Measurements from ENCODE around the gene ARL17B. TPM values are rescaled to one million over a fixed set of nuclear protein-coding genes. Genes with fewer than 3 reads are reported as not detected.
"Not testable (repeated sequence)": the region's sequence is repeated elsewhere in the genome, so short reads cannot be mapped to it uniquely, and the experiment has no call there.

Gene ARL17B
- total RNA-seq, 1 experiment from 2014 or later, result 41.1 TPM

DNA sequence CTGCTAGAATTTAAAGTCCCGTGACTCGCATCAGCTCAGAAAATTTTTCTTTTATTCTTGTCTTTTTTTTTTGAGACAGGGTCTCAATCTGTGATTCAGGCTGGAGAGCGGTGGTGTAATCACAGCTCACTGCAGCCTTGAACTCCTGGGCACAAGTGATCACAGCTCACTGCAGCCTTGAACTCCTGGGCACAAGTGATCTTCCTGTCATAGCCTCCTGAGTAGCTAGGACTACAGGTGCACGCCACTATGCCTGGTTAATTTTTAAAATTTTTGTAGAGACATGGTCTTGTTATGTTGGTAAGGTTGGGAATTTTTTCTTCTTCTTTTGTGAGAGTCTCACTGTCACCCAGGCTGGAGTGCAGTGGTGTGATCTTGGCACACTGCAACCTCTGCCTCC is 80.2 kb downstream of the ARL17B start:
- intact Hi-C loops (cut with micrococcal nuclease; ENCODE audit: unreplicated experiment), result loop anchor here (10.0 kb wide), 1 partner anchor 87 kb away; the partner anchor contains the start of gene KANSL1
- H3K4me1 ChIP-seq; DNase-seq; H3K4me3 Mint-ChIP-seq (ENCODE audit: unreplicated experiment); H3K27me3 Mint-ChIP-seq (ENCODE audit: insufficient read depth, unreplicated experiment); H3K9me3 Mint-ChIP-seq (ENCODE audit: unreplicated experiment); CTCF ChIA-PET; H3K27me3 ChIP-seq (replicated peaks; ENCODE audit: control insufficient read depth, insufficient read depth, low read length); BruUV-seq (replicated peaks); H3K4me3 ChIP-seq (ENCODE audit: low read depth, low read length); H3K9me3 ChIP-seq; H3K4me1 Mint-ChIP-seq (ENCODE audit: low read depth, unreplicated experiment); H3K27ac Mint-ChIP-seq (ENCODE audit: unreplicated experiment); H3K36me3 Mint-ChIP-seq (ENCODE audit: insufficient read depth, unreplicated experiment); H3K36me3 ChIP-seq (ENCODE audit: control insufficient read depth, insufficient read depth, low read length); POLR2A ChIA-PET: not testable (repeated sequence)

DNA sequence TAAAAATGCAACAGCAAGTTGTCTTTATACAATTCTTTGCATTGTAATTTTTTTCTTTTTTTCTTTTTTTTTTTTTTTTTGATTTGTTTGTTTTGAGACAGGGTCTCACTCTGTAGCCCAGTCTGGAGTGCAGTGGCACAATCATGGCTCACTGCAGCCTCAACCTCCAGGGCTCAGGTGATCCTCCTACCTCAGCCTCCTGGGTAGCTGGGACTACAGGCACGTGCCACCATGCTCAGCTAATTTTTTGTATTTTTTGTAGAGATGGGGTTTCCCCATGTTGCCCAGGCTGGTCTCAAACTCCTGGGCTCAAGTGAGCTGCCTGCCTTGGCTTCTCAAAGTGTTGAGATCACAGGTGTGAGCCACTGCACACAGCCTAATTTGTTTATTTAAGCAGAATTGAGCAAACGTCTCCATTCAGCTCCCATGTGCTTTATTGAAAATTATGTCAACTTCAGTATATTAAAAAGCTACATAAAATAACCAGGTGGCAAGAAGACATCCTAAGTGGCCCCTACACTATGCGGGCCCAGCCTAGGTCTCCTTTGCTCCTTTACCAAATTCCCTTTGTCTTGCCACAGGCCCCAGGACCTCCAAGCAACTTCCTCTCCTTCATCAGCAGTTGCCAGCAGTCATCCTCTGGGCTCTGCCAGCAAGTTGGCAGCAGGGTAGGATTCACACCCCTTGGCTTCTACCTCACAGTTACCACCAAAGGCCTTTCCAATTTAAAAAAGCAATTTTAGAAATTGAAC is 84.7 kb downstream of the ARL17B start:
- H3K36me3 Mint-ChIP-seq (ENCODE audit: insufficient read depth, unreplicated experiment); DNase-seq; intact Hi-C loops (cut with micrococcal nuclease; ENCODE audit: unreplicated experiment); H3K4me3 ChIP-seq (ENCODE audit: low read depth, low read length); H3K4me3 Mint-ChIP-seq (ENCODE audit: unreplicated experiment); H3K27ac Mint-ChIP-seq (ENCODE audit: unreplicated experiment); H3K9me3 Mint-ChIP-seq (ENCODE audit: unreplicated experiment); H3K9me3 ChIP-seq; H3K4me1 ChIP-seq; H3K4me1 Mint-ChIP-seq (ENCODE audit: low read depth, unreplicated experiment); H3K27me3 ChIP-seq (replicated peaks; ENCODE audit: control insufficient read depth, insufficient read depth, low read length); POLR2A ChIA-PET; CTCF ChIA-PET; H3K27me3 Mint-ChIP-seq (ENCODE audit: insufficient read depth, unreplicated experiment); H3K36me3 ChIP-seq (ENCODE audit: control insufficient read depth, insufficient read depth, low read length); BruUV-seq (replicated peaks): not testable (repeated sequence)

DNA sequence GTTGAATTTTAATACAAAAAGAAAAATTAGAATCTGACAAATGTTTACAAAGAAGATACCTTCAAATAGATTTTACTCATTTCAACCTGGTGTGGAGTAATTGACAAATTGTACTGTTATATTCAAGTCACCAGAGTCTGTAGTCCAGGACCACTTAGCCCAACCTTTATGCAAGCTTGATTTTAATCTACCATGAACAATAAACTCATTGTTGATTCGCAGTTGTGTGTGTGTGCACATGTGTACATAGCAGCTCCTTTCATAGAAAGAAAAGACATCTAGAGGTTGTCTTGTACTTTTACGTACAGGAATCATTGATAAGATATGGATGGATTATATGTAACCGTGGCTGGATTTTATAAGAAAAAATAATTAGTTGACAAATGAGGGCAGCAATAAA is 87.3 kb downstream of the ARL17B start:
- no peak overlapping the region for H3K27ac Mint-ChIP-seq (ENCODE audit: unreplicated experiment)
- CTCF ChIA-PET, result no interaction called here
- Histone ChIP-seq H3K4me1 (peaks cover 5% of the 10 kb centered on the region; the same call in 1 of the 2 replicates), H3K27me3 (replicated peaks; ENCODE audit: control insufficient read depth, insufficient read depth, low read length) (no peaks in the 10 kb centered on the region), H3K4me3 (ENCODE audit: low read depth, low read length) (no peak overlapping the region), H3K36me3 (ENCODE audit: control insufficient read depth, insufficient read depth, low read length) (no peaks in the 10 kb centered on the region), H3K9me3 (no peaks in the 10 kb centered on the region)
- TF ChIP-seq, protein P1, sequence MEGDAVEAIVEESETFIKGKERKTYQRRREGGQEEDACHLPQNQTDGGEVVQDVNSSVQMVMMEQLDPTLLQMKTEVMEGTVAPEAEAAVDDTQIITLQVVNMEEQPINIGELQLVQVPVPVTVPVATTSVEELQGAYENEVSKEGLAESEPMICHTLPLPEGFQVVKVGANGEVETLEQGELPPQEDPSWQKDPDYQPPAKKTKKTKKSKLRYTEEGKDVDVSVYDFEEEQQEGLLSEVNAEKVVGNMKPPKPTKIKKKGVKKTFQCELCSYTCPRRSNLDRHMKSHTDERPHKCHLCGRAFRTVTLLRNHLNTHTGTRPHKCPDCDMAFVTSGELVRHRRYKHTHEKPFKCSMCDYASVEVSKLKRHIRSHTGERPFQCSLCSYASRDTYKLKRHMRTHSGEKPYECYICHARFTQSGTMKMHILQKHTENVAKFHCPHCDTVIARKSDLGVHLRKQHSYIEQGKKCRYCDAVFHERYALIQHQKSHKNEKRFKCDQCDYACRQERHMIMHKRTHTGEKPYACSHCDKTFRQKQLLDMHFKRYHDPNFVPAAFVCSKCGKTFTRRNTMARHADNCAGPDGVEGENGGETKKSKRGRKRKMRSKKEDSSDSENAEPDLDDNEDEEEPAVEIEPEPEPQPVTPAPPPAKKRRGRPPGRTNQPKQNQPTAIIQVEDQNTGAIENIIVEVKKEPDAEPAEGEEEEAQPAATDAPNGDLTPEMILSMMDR (IDR thresholded peaks at IDR 0.05; ENCODE audit: insufficient read depth in 1 of 2, low read depth in 1 of 2, low read length in 1 of 2, severe bottlenecking in 1 of 2, unreplicated experiment in 1 of 2), result no peak
- POLR2A ChIA-PET, result no interaction called here
- no peak overlapping the region for H3K4me3 Mint-ChIP-seq (ENCODE audit: unreplicated experiment)
- H3K27me3 Mint-ChIP-seq (ENCODE audit: insufficient read depth, unreplicated experiment), result no peaks in the 10 kb centered on the region
- peaks cover 6% of the 10 kb centered on the region for H3K4me1 Mint-ChIP-seq (ENCODE audit: low read depth, unreplicated experiment)
- H3K36me3 Mint-ChIP-seq (ENCODE audit: insufficient read depth, unreplicated experiment), result no peaks in the 10 kb centered on the region
- no peak for DNase-seq
- intact Hi-C loops (cut with micrococcal nuclease; ENCODE audit: unreplicated experiment), result no loop called here
- no peaks in the 10 kb centered on the region for H3K9me3 Mint-ChIP-seq (ENCODE audit: unreplicated experiment)
- BruUV-seq (replicated peaks), result no TSS peak

DNA sequence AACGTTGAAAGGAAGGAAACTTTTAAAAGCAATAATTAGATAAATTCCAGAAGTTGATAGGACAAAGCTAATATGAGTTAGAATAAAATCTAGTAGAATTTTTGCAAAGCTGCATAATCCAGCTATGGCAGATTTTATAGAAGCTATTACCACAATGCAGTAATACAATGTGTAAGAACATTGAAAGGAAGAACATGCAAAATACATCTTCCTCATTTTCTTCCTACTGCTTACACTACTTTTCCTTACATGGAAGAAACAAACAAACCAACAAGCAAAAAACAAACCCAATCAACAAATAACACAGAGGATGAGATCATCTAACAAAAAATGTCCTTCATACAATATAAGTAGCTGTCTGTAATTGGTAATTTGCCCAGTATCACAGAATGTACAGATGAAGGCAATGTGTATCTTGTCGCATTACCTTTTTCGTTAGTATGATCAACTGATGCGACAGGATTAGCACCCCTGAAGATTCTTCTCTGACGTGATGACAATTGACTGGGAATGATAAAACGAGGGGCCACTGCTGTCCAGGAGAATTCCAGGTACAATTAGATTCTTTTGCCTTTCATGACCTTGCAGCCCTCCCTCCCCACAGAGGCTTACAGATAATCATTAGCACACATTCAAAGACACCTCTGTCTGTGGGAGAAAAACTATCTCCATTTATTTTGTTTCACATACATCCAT is 87.9 kb downstream of the ARL17B start:
- no peak overlapping the region for H3K4me3 ChIP-seq (ENCODE audit: low read depth, low read length)
- intact Hi-C loops (cut with micrococcal nuclease; ENCODE audit: unreplicated experiment), result no loop called here
- BruUV-seq (replicated peaks), result no TSS peak
- no peaks in the 10 kb centered on the region for H3K9me3 Mint-ChIP-seq (ENCODE audit: unreplicated experiment)
- H3K9me3 ChIP-seq, result no peaks in the 10 kb centered on the region
- no peaks in the 10 kb centered on the region for H3K36me3 Mint-ChIP-seq (ENCODE audit: insufficient read depth, unreplicated experiment)
- no peak overlapping the region for H3K4me3 Mint-ChIP-seq (ENCODE audit: unreplicated experiment)
- TF ChIP-seq, protein P1 (IDR thresholded peaks at IDR 0.05; ENCODE audit: insufficient read depth in 1 of 2, low read depth in 1 of 2, low read length in 1 of 2, severe bottlenecking in 1 of 2, unreplicated experiment in 1 of 2), result no peak
- no peak for DNase-seq
- ChIA-PET POLR2A (no interaction called here), CTCF (no interaction called here)
- no peaks in the 10 kb centered on the region for H3K36me3 ChIP-seq (ENCODE audit: control insufficient read depth, insufficient read depth, low read length)
- H3K4me1 ChIP-seq, result peaks cover 5% of the 10 kb centered on the region; the same call in 1 of the 2 replicates
- H3K4me1 Mint-ChIP-seq (ENCODE audit: low read depth, unreplicated experiment), result peaks cover 6% of the 10 kb centered on the region
- H3K27ac Mint-ChIP-seq (ENCODE audit: unreplicated experiment), result no peak overlapping the region
- H3K27me3 Mint-ChIP-seq (ENCODE audit: insufficient read depth, unreplicated experiment), result no peaks in the 10 kb centered on the region
- no peaks in the 10 kb centered on the region for H3K27me3 ChIP-seq (replicated peaks; ENCODE audit: control insufficient read depth, insufficient read depth, low read length)
